Neural cell (in vitro differentiated cells): ENCODE measurements around the gene VSIG10L. TPM values are rescaled to one million over a fixed set of nuclear protein-coding genes. Genes with fewer than 3 reads are reported as not detected.

ENCODE experiments used
- H2AFZ ChIP-seq: fragments of 200-600, 300-800 bp; sonication (generic), shearing (Covaris generic); 2 replicates; pipeline ENCODE4 v1.6.0; 2014; ENCODE audit warnings: low read depth, mild to moderate bottlenecking, antibody characterized with exemption, low read length, moderate library complexity
- H3F3A ChIP-seq: fragments of 200-600 bp; shearing (Covaris generic); 2 replicates; pipeline ENCODE4 v1.6.1; 2016; ENCODE audit warnings: mild to moderate bottlenecking, moderate library complexity, mixed read lengths, antibody characterized with exemption, low read length; ENCODE audit not compliant: insufficient read depth, poor library complexity, severe bottlenecking
- H3K27ac ChIP-seq: fragments of 200-600, 300-800 bp; sonication (generic), shearing (Covaris generic); 2 replicates; pipeline ENCODE4 v1.5.1; 2014; ENCODE audit warnings: mild to moderate bottlenecking, low read length, moderate library complexity
- H3K27me3 ChIP-seq: fragments of 300-800, 200-600 bp; sonication (generic), shearing (Covaris generic); 2 replicates; pipeline ENCODE4 v1.6.0; 2014; ENCODE audit warnings: mild to moderate bottlenecking, low read depth, low read length, moderate library complexity; ENCODE audit not compliant: insufficient read depth
- H3K36me3 ChIP-seq: fragments of 300-800, 200-600 bp; sonication (generic), shearing (Covaris generic); 2 replicates; pipeline ENCODE4 v1.5.1; 2014; ENCODE audit warnings: mild to moderate bottlenecking, antibody characterized with exemption, low read length, moderate library complexity; ENCODE audit not compliant: insufficient read depth
- H3K4me2 ChIP-seq: fragments of 300-800, 200-600 bp; sonication (generic), shearing (Covaris generic); 2 replicates; pipeline ENCODE4 v1.6.0; 2014; ENCODE audit warnings: mild to moderate bottlenecking, low read length
- H3K4me3 ChIP-seq: fragments of 300-800, 200-600 bp; sonication (generic), shearing (Covaris generic); 2 replicates; pipeline ENCODE4 v1.5.1; 2014; ENCODE audit warnings: mild to moderate bottlenecking, low read length, moderate library complexity
- H3K79me2 ChIP-seq: fragments of 200-600 bp; shearing (Covaris generic); replicated peaks from 2 replicates; pipeline ENCODE4 v1.6.0; 2014; ENCODE audit warnings: mild to moderate bottlenecking, low read length, moderate library complexity; ENCODE audit not compliant: insufficient read depth
- H3K9ac ChIP-seq: fragments of 300-800, 200-600 bp; sonication (generic), shearing (Covaris generic); 2 replicates; pipeline ENCODE4 v1.6.1; 2016; ENCODE audit warnings: mild to moderate bottlenecking, low read length, mixed read lengths
- H3K9me2 ChIP-seq: fragments of 200-600 bp; shearing (Covaris generic); 2 replicates; pipeline ENCODE4 v1.6.1; 2016; ENCODE audit warnings: mild to moderate bottlenecking, low read length, mixed read lengths; ENCODE audit not compliant: insufficient read depth
- H3K9me3 ChIP-seq: fragments of 200-600, 300-800 bp; sonication (generic), shearing (Covaris generic); 2 replicates; pipeline ENCODE4 v1.6.1; 2016; ENCODE audit warnings: mild to moderate bottlenecking, mixed run types, low read length, moderate library complexity, mixed read lengths
- H4K20me1 ChIP-seq: fragments of 200-600 bp; shearing (Covaris generic); 2 replicates; pipeline ENCODE4 v1.6.1; 2016; ENCODE audit warnings: mild to moderate bottlenecking, mixed run types; ENCODE audit not compliant: insufficient read depth
- CTCF ChIP-seq: fragments of 450-650 bp; IDR thresholded peaks from 2 replicates; pipeline ENCODE4 v1.5.1; 2014; ENCODE audit warnings: antibody characterized with exemption, mild to moderate bottlenecking, moderate library complexity; ENCODE audit not compliant: poor library complexity, severe bottlenecking
- EP300 ChIP-seq: fragments of 450-650 bp; conservative IDR thresholded peaks from 2 replicates; pipeline ENCODE4 v1.6.1; 2014; ENCODE audit warnings: antibody characterized with exemption, mild to moderate bottlenecking, moderate library complexity; ENCODE audit not compliant: poor library complexity, severe bottlenecking
- EZH2 ChIP-seq: fragments of 200-600, 300-800 bp; shearing (Covaris generic), sonication (generic); IDR thresholded peaks from 2 replicates; pipeline ENCODE4 v1.6.1; 2014; ENCODE audit warnings: antibody characterized with exemption, low read length, borderline replicate concordance, mild to moderate bottlenecking; ENCODE audit not compliant: insufficient read depth, poor library complexity, severe bottlenecking
- MXI1 ChIP-seq: fragments of 450-650 bp; conservative IDR thresholded peaks from 2 replicates; pipeline ENCODE4 v1.6.1; 2014; ENCODE audit warnings: antibody characterized with exemption, mild to moderate bottlenecking; ENCODE audit not compliant: poor library complexity, severe bottlenecking
- POLR2AphosphoS5 ChIP-seq: IDR thresholded peaks from 2 replicates; pipeline ENCODE4 v1.6.1; 2012
- RAD21 ChIP-seq: fragments of 450-650 bp; conservative IDR thresholded peaks from 2 replicates; pipeline ENCODE4 v1.6.1; 2014; ENCODE audit warnings: antibody characterized with exemption, mild to moderate bottlenecking, moderate library complexity
- REST ChIP-seq: IDR thresholded peaks from 2 replicates; pipeline ENCODE4 v1.6.1; 2012; ENCODE audit warnings: borderline replicate concordance
- SMC3 ChIP-seq: fragments of 450-650 bp; conservative IDR thresholded peaks from 2 replicates; pipeline ENCODE4 v1.6.1; 2014; ENCODE audit warnings: antibody characterized with exemption, mild to moderate bottlenecking, moderate library complexity; ENCODE audit not compliant: poor library complexity
- polyA plus RNA-seq: library from polyadenylated mRNA; depleted of rRNA; stranded (reverse); fragments of >200 nt; gene quantifications from 2 replicates; pipeline ENCODE4 v1.2.3, GENCODE V29; 2014

VSIG10L gene
- polyA plus RNA-seq, 1 donor from 2014 or later: 2.3 TPM

- no peak overlapping the region for H3K9ac ChIP-seq
- no peak overlapping the region for H3K4me2 ChIP-seq
- no peak overlapping the region for H3K4me3 ChIP-seq
- H4K20me1 ChIP-seq: no peaks in the 10 kb centered on the region
- H3K9me2 ChIP-seq: no peaks in the 10 kb centered on the region
- no peaks in the 10 kb centered on the region for H3K9me3 ChIP-seq
- no peaks in the 10 kb centered on the region for H3K36me3 ChIP-seq
- H3K79me2 ChIP-seq: no peaks in the 10 kb centered on the region
- no peak overlapping the region for H3K27ac ChIP-seq
- no peak for TF ChIP-seq CTCF
- H3K27me3 ChIP-seq: no peaks in the 10 kb centered on the region
- no peak overlapping the region for H2AFZ ChIP-seq
- H3F3A ChIP-seq: no peaks in the 10 kb centered on the region
Observed at GRCh38 chr19:51389143-51389542, 47.2 kb upstream of the VSIG10L start.

GRCh38 chr19:51387924-51388389, 46.0 kb upstream of the VSIG10L start, which contains the start of gene LIM2:
Gene LIM2, minus strand, starts transcription at chr19:51387974. Its CDS starts 531 bp downstream, at chr19:51387443.
- no peaks in the 10 kb centered on the region for H3K9me2 ChIP-seq
- no peaks in the 10 kb centered on the region for H3K27me3 ChIP-seq
- H3K27ac ChIP-seq: no peak within 1 kb of the TSS
- no peak within 1 kb of the TSS for H3K4me3 ChIP-seq
- no peaks in the 10 kb centered on the region for H3K9me3 ChIP-seq
- H3K36me3 ChIP-seq: no peaks in the 10 kb centered on the region
- no peaks in the 10 kb centered on the region for H4K20me1 ChIP-seq
- H3K9ac ChIP-seq: no peak within 1 kb of the TSS
- H3K4me2 ChIP-seq: no peak within 1 kb of the TSS
- TF ChIP-seq MXI1 (no peak), CTCF (no peak), POLR2AphosphoS5 (no peak), EP300 (no peak)
- H2AFZ ChIP-seq: no peak within 1 kb of the TSS
- H3F3A ChIP-seq: no peaks in the 10 kb centered on the region
- no peaks in the 10 kb centered on the region for H3K79me2 ChIP-seq

- no peaks in the 10 kb centered on the region for H3K9me3 ChIP-seq
- H3K36me3 ChIP-seq: no peaks in the 10 kb centered on the region
- H4K20me1 ChIP-seq: no peaks in the 10 kb centered on the region
- no peaks in the 10 kb centered on the region for H3K9me2 ChIP-seq
- no peak overlapping the region for H3K9ac ChIP-seq
- H3K79me2 ChIP-seq: no peaks in the 10 kb centered on the region
- no peaks in the 10 kb centered on the region for H3F3A ChIP-seq
- no peaks in the 10 kb centered on the region for H3K27me3 ChIP-seq
- no peak overlapping the region for H3K4me3 ChIP-seq
- no peak for TF ChIP-seq POLR2AphosphoS5
- no peak for TF ChIP-seq REST
- TF ChIP-seq RAD21: no peak
- TF ChIP-seq CTCF: no peak
- TF ChIP-seq SMC3: no peak
- TF ChIP-seq MXI1: no peak
- no peak for TF ChIP-seq EZH2
- no peak overlapping the region for H3K27ac ChIP-seq
- H3K4me2 ChIP-seq: no peak overlapping the region
- no peak overlapping the region for H2AFZ ChIP-seq
Observed at GRCh38 chr19:51386882-51387520, 45.1 kb upstream of the VSIG10L start.
